GM18498 (cell line): ENCODE measurements around the gene EID3.

Source experiments
- ATAC-seq: cut with Tn5 transposase; IDR thresholded peaks from one replicate; pipeline ENCODE4 v1.9.1; 2021; ENCODE audit warnings: mild to moderate bottlenecking, moderate library complexity; ENCODE audit not compliant: unreplicated experiment

Gene EID3

GRCh38 chr12:104353012-104353981 is 49.8 kb downstream of the EID3 start:
- no peak for ATAC-seq

DNA sequence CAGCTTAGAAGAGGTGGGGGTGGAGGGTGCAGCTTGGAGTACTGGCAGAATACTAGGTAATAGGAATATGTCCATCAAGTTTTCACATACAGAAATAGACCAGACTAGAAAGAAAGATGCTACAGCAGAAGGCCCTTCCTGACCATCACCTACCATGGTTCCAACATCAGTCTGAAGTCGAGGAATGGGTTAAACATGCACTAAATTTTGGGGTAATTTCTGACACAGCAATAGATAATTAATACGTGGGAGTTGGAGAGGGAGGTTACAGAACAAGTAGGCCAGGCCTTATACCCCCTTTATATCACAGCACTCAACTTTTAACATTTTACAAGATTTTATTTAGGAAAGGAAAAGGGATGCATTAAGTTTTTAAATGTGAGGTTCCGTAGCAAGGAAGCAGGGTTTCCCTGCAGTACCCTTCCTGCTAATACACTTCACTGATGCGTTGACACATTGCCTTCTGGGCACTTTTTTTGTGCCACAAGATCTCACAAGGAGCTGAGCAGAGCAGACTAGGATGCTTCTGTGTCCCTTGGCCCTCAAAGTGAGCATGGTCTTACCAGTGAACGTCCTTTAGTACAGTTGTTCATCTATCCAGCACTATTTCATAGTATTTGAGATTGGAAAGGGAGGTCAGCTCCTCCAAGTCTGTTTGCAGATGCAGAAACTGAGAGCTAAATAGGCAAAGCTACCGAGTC is 50.8 kb downstream of the EID3 start:
- ATAC-seq, result no peak
